Spleen (tissue), 11 donors: ENCODE measurements around the gene H1-8. TPM values are rescaled to one million over a fixed set of nuclear protein-coding genes. Genes with fewer than 3 reads are reported as not detected.

ENCODE experiments used
- DNase-seq: peaks from one replicate; pipeline ENCODE4 v3.0.0-alpha.2; 2020
- H3K27ac ChIP-seq, 8 donors: fragments of 200-600 bp; sonication (generic) in 7 of 8; 1 replicate in 4 of 8; 2 replicates in 4 of 8; pipeline versions ENCODE4 v1.5.0 to v1.8.0; 2016 to 2021; ENCODE audit warnings: inconsistent platforms in 4 of 8, mild to moderate bottlenecking in 4 of 8, moderate library complexity in 1 of 8
- H3K27me3 ChIP-seq, 7 donors: fragments of 200-600 bp; sonication (generic) in 6 of 7; replicated peaks in 1 of 7; 1 replicate in 4 of 7; 2 replicates in 3 of 7; pipeline versions ENCODE4 v1.5.0 to v1.8.0; 2016 to 2021; ENCODE audit warnings: inconsistent platforms in 3 of 7, mild to moderate bottlenecking in 1 of 7
- H3K36me3 ChIP-seq, 6 donors: fragments of 200-600 bp; sonication (generic) in 5 of 6; 1 replicate in 4 of 6; 2 replicates in 2 of 6; pipeline versions ENCODE4 v1.5.0 to v1.8.0; 2016 to 2021; ENCODE audit warnings: inconsistent platforms in 2 of 6
- H3K4me1 ChIP-seq, 6 donors: fragments of 200-600 bp; sonication (generic) in 5 of 6; 1 replicate in 3 of 6; 2 replicates in 3 of 6; pipeline versions ENCODE4 v1.5.0 to v1.8.0; 2016 to 2021; ENCODE audit warnings: inconsistent platforms in 3 of 6
- H3K4me3 ChIP-seq, 8 donors: fragments of 200-600 bp; sonication (generic) in 7 of 8; 1 replicate in 4 of 8; 2 replicates in 4 of 8; pipeline versions ENCODE4 v1.5.0 to v1.8.0; 2016 to 2021; ENCODE audit warnings: inconsistent platforms in 4 of 8, mild to moderate bottlenecking in 4 of 8, moderate library complexity in 2 of 8
- H3K9me3 ChIP-seq, 8 donors: fragments of 200-600 bp; sonication (generic) in 7 of 8; 1 replicate in 4 of 8; 2 replicates in 4 of 8; pipeline versions ENCODE4 v1.5.0 to v1.8.0; 2016 to 2021; ENCODE audit warnings: inconsistent platforms in 4 of 8
- CTCF ChIP-seq, 11 experiments: fragments of 200-600 bp in 7 of 11; fragments of 450-650 bp in 4 of 11; sonication (generic) in 4 of 11; IDR thresholded peaks in 8 of 11; conservative IDR thresholded peaks in 3 of 11; 1 replicate in 7 of 11; 2 replicates in 4 of 11; pipeline versions ENCODE4 v1.4.0 to v1.8.0; 2016 to 2021; ENCODE audit warnings: antibody characterized with exemption in 11 of 11, inconsistent platforms in 4 of 11, mild to moderate bottlenecking in 1 of 11
- POLR2A ChIP-seq, 3 donors: fragments of 450-650 bp; IDR thresholded peaks; one replicate each; pipeline ENCODE4 v1.5.1; 2017; ENCODE audit warnings: antibody characterized with exemption in 3 of 3, mild to moderate bottlenecking in 1 of 3
- POLR2AphosphoS5 ChIP-seq, 3 donors: sonication (generic); formaldehyde crosslinking; IDR thresholded peaks; one replicate each; pipeline ENCODE4 v1.5.1; 2017; ENCODE audit warnings: antibody characterized with exemption in 3 of 3
- WGBS, 5 donors: extraction: QIAGEN DNeasy Blood & Tissue Kit in 3 of 5; methylation state at CpG; one replicate each; pipeline versions ENCODE4 v1.1.5 to v1.1.7; 2013 to 2018; 5-methylcytosine and 5-hydroxymethylcytosine counted together
- intact Hi-C: fragments of 100-400 bp; cut with DNase I; formaldehyde crosslinking; loops from one replicate; pipeline ENCODE4 v1.15.0; 2023; ENCODE audit warnings: low total_unique reads
- polyA plus RNA-seq, 3 donors: library from polyadenylated mRNA; stranded (reverse); fragments of 200-250 nt; gene quantifications; one replicate each; pipeline ENCODE4 v1.2.1, GENCODE V29; 2013
- total RNA-seq, 7 donors: library from RNA; depleted of rRNA in 3 of 7; stranded (reverse); fragments of >200 nt in 3 of 7; fragmentation: NEBNext Ultra II Directional in 4 of 7; extraction: Animal tissue kit (Norgen Biotek cat#: 25700) in 4 of 7; gene quantifications; one replicate each; pipeline versions ENCODE4 v1.1.0 to v1.2.1, GENCODE V29; 2016 to 2021
- donor health status: healthy with polysubstance abuse.
- donor health status: DM: no; HTN: no; CAD: no; lungs with moderate emphysema.
- donor health status: DM: no; HTN: no; CAD: no.
- donor health status: Bipolar disorder and iron deficiency.
- donor health status: healthy.
- donor health status: DM: no; HTN: no; CAD: no.
- donor health status: DM: yes; HTN: yes; CAD: no.

H1-8 gene
- total and polyA plus RNA-seq, 10 donors: not detected

- Histone ChIP-seq H3K36me3 (peaks cover 0 to 100% (median 44%) of the 10 kb centered on the region in 6 donors), H3K9me3 (no peaks in the 10 kb centered on the region), H3K27ac (peak overlapping the region in 7 of 8 donors; percentile 67 to 79 (median 72)), H3K27me3 (no peaks in the 10 kb centered on the region), H3K4me1 (peaks cover 15 to 93% (median 59%) of the 10 kb centered on the region in 6 donors), H3K4me3 (no peak overlapping the region)
- WGBS, 5 donors: 43 to 49% (median 45%) methylated on average over 13 to 18 of the region's 18 CpGs
- intact Hi-C loops: no loop called here
- DNase-seq: peak; percentile 88
- TF ChIP-seq POLR2AphosphoS5 (IDR thresholded peaks at IDR 0.05) (peak; percentile 59 to 87 (median 81)), POLR2A (IDR thresholded peaks at IDR 0.05) (no peak), CTCF (IDR thresholded peaks at IDR 0.05 in 8 of 11, conservative IDR thresholded peaks at IDR 0.05 in 3 of 11) (no peak)
Observed at GRCh38 chr3:129560911-129561594, 18.1 kb downstream of the H1-8 start.

- 66 to 88% (median 81%) methylated on average over 16 to 18 of the region's 18 CpGs for WGBS, 5 donors
- intact Hi-C loops: no loop called here
- no peak overlapping the region for H3K4me3 ChIP-seq
- no peaks in the 10 kb centered on the region for H3K9me3 ChIP-seq
- H3K4me1 ChIP-seq: peaks cover 15 to 97% (median 61%) of the 10 kb centered on the region in 6 donors
- H3K27ac ChIP-seq: peak overlapping the region in 7 of 8 donors; percentile 67 to 79 (median 72)
- TF ChIP-seq POLR2A (IDR thresholded peaks at IDR 0.05) (no peak), POLR2AphosphoS5 (IDR thresholded peaks at IDR 0.05) (no peak), CTCF (IDR thresholded peaks at IDR 0.05 in 8 of 11, conservative IDR thresholded peaks at IDR 0.05 in 3 of 11) (no peak)
- no peak for DNase-seq
- no peaks in the 10 kb centered on the region for H3K27me3 ChIP-seq
- peaks cover 0 to 100% (median 41%) of the 10 kb centered on the region in 6 donors for H3K36me3 ChIP-seq
Observed at GRCh38 chr3:129561619-129562248, 18.8 kb downstream of the H1-8 start.

- Histone ChIP-seq H3K27ac (peak overlapping the region in 2 of 8 donors; percentile 2 to 79), H3K4me3 (no peak overlapping the region), H3K27me3 (no peaks in the 10 kb centered on the region), H3K36me3 (peaks cover 0 to 100% (median 39%) of the 10 kb centered on the region in 6 donors), H3K4me1 (peaks cover 15 to 100% (median 59%) of the 10 kb centered on the region in 6 donors), H3K9me3 (no peaks in the 10 kb centered on the region)
- DNase-seq: no peak
- WGBS, 5 donors: 73 to 100% (median 75%) methylated on average over 6 to 19 of the region's 19 CpGs
- intact Hi-C loops: no loop called here
- TF ChIP-seq POLR2A (IDR thresholded peaks at IDR 0.05): no peak
- peak in 2 of 3 donors; percentile 29 to 63 for TF ChIP-seq POLR2AphosphoS5 (IDR thresholded peaks at IDR 0.05)
Observed at GRCh38 chr3:129562803-129563202, 19.8 kb downstream of the H1-8 start.

GRCh38 chr3:129563332-129563731 is 20.4 kb downstream of the H1-8 start:
- intact Hi-C loops: no loop called here
- Histone ChIP-seq H3K4me3 (no peak overlapping the region), H3K27ac (peak overlapping the region in 5 of 8 donors; percentile 0 to 79 (median 50)), H3K27me3 (no peaks in the 10 kb centered on the region), H3K36me3 (peaks cover 0 to 100% (median 38%) of the 10 kb centered on the region in 6 donors), H3K4me1 (peaks cover 12 to 100% (median 59%) of the 10 kb centered on the region in 6 donors), H3K9me3 (no peaks in the 10 kb centered on the region)
- no peak for DNase-seq
- TF ChIP-seq POLR2AphosphoS5 (IDR thresholded peaks at IDR 0.05): no peak
- no peak for TF ChIP-seq CTCF (IDR thresholded peaks at IDR 0.05 in 8 of 11, conservative IDR thresholded peaks at IDR 0.05 in 3 of 11)
- TF ChIP-seq POLR2A (IDR thresholded peaks at IDR 0.05): no peak
- 90 to 95% (median 91%) methylated on average over 9 to 12 of the region's 12 CpGs for WGBS, 5 donors
